Spleen (tissue), 7 donors: ENCODE data around the gene CYP4F3.
"Not testable (repeated sequence)": the region's sequence is repeated elsewhere in the genome, so short reads cannot be mapped to it uniquely, and the experiment has no call there.

Source experiments
- POLR2A ChIP-seq, 3 donors: fragments of 450-650 bp; IDR thresholded peaks; one replicate each; pipeline ENCODE4 v1.5.1; 2017; ENCODE audit warnings: antibody characterized with exemption in 3 of 3, mild to moderate bottlenecking in 1 of 3
- POLR2AphosphoS5 ChIP-seq, 3 donors: sonication (generic); formaldehyde crosslinking; IDR thresholded peaks; one replicate each; pipeline ENCODE4 v1.5.1; 2017; ENCODE audit warnings: antibody characterized with exemption in 3 of 3
- TF ChIP-seq, protein P1 (sequence below), 11 experiments: fragments of 200-600 bp in 7 of 11; fragments of 450-650 bp in 4 of 11; sonication (generic) in 4 of 11; IDR thresholded peaks in 8 of 11; conservative IDR thresholded peaks in 3 of 11; 1 replicate in 7 of 11; 2 replicates in 4 of 11; pipeline versions ENCODE4 v1.4.0 to v1.8.0; 2016 to 2021; ENCODE audit warnings: antibody characterized with exemption in 11 of 11, inconsistent platforms in 4 of 11, mild to moderate bottlenecking in 1 of 11
- donor health status: DM: no; HTN: no; CAD: no; lungs with moderate emphysema.
- donor health status: DM: no; HTN: no; CAD: no.
- donor health status: DM: no; HTN: no; CAD: no.

DNA sequence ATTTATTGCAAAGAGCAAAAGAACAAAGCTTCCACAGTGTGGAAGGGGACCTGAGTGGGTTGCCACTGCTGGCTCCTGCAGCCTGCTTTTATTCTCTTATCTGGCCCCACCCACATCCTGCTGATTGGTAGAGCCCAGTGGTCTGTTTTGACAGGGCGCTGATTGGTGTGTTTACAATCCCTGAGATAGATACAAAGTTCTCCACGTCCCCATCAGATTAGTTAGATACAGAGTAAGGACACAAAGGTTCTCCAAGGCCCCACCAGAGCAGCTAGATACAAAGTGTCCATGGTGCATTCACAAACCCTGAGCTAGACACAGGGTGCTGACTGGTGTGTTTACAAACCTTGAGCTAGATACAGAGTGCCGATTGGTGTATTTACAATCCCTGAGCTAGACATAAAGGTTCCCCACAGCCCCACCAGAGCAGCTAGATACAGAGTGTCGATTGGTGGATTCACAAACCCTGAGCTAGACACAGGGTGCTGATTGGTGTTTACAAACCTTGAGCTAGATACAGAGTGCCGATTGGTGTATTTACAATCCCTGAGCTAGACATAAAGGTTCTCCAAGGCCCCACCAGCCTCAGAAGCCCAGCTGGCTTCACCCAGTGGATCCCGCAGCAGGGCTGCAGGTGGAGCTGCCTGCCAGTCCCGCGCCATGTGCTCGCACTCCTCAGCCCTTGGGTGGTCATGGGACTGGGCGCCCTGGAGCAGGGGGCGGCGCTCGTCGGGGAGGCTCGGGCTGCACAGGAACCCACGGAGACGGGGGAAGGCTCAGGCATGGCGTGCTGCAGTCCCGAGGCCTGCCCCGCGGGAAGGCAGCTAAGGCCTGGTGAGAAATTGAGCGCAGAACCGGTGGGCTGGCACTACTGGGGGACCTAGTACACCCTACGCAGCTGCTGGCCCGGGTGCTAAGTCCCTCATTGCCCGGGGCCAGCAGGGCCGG lies 32.4 kb upstream of the CYP4F3 start:
- TF ChIP-seq, protein P1, sequence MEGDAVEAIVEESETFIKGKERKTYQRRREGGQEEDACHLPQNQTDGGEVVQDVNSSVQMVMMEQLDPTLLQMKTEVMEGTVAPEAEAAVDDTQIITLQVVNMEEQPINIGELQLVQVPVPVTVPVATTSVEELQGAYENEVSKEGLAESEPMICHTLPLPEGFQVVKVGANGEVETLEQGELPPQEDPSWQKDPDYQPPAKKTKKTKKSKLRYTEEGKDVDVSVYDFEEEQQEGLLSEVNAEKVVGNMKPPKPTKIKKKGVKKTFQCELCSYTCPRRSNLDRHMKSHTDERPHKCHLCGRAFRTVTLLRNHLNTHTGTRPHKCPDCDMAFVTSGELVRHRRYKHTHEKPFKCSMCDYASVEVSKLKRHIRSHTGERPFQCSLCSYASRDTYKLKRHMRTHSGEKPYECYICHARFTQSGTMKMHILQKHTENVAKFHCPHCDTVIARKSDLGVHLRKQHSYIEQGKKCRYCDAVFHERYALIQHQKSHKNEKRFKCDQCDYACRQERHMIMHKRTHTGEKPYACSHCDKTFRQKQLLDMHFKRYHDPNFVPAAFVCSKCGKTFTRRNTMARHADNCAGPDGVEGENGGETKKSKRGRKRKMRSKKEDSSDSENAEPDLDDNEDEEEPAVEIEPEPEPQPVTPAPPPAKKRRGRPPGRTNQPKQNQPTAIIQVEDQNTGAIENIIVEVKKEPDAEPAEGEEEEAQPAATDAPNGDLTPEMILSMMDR (IDR thresholded peaks at IDR 0.05 in 8 of 11, conservative IDR thresholded peaks at IDR 0.05 in 3 of 11), result not testable (repeated sequence)
- not testable (repeated sequence) for TF ChIP-seq POLR2A, POLR2AphosphoS5 (IDR thresholded peaks at IDR 0.05)
